Activated CD4-positive, CD25-positive, alpha-beta regulatory T cell treated with anti-CD3 and anti-CD28 coated beads, Interleukin-2, amount 50 U/mL, for 24 hours (primary cell): ENCODE data around the gene PRAMEF1.
"Not testable (repeated sequence)": the region's sequence is repeated elsewhere in the genome, so short reads cannot be mapped to it uniquely, and the experiment has no call there.

Experiments used
- ATAC-seq, 2 donors: fragments of 150-1000 bp; cut with Tn5 transposase; one replicate each; pipeline ENCODE4 v1.10.0; 2021; ENCODE audit warnings: mild to moderate bottlenecking in 1 of 2, moderate library complexity in 1 of 2

Gene PRAMEF1

DNA sequence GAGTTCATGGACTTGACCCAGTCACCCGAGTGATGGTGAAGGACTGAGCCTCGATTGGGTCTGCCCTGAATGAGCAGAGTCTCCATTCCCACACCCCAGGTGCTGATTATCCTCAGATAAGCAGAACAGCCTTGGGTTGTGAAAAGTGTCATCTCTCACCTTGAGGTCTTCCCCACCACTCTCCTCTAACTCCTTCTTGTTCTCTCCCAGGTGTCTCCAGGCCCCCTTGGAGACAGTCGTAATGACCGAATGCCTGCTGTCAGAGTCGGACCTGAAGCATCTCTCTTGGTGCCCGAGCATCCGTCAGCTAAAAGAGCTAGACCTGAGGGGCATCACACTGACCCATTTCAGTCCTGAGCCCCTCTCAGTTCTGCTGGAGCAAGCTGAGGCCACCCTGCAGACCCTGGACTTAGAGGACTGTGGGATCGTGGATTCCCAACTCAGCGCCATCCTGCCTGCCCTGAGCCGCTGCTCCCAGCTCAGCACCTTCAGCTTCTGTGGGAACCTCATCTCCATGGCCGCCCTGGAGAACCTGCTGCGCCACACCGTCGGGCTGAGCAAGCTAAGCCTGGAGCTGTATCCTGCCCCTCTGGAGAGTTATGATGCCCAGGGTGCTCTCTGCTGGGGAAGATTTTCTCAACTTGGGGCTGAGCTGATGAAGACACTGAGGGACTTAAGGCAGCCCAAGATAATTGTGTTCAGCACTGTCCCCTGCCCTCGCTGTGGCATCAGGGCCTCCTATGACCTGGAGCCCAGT, 14.2 kb upstream of the PRAMEF1 start:
- no peak for ATAC-seq

DNA sequence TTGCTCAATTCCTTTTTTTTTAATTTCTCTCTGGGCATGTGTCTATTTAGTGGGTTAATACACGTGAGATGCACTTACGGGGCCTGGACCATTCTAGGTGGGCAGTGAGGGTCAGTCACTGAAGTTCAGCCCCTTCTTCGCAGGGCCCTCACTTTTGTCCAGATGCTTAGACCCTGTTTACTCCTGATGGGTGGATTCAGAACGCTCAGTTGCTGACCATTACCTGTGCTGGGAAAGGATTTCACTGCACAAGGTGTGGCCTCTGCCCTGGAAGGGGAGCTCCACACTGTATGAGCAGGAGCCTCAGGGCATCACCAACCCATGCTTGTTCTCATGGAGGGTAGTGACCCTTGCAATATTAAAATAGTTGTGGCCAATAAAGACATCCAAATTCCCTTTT, 13.1 kb upstream of the PRAMEF1 start:
- ATAC-seq: no peak

DNA sequence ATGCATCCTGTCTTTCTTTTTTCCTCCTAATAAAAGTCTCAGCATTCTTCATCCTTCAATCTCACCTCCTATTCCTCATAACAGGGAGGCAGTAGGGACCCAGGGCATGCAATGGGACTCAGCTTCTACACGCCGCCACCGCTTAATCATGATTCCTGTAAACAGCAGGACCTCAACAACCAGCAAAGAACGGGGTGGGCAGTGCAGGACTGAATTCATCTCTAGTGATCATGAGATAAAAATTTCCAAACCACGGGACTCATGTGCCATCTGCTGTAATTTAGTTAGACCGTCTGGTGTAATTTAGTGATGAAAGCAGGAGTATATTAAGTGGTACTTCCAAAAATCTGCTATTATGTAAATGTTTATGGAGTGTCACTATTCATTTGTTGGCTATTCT, 12.3 kb upstream of the PRAMEF1 start:
- no peak for ATAC-seq

DNA sequence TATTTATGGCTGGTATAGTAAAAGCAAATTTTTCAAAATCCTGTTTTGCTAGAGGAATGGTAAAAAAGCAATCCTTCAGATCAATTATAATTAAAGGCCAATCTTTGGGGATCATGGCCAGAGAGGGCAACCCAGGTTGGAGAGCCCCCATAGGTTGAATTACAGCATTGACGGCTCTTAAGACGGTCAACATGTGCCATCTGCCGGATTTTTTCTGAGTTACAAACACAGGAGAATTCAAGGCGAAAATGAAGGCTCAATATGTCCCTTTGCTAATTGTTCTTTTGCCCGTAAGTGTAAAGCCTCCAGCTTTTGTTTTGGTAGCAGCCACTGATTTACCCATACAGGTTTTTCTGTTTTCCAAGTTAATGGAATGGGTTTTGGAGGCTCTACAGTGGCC, 9.7 kb upstream of the PRAMEF1 start:
- ATAC-seq: not testable (repeated sequence)

DNA sequence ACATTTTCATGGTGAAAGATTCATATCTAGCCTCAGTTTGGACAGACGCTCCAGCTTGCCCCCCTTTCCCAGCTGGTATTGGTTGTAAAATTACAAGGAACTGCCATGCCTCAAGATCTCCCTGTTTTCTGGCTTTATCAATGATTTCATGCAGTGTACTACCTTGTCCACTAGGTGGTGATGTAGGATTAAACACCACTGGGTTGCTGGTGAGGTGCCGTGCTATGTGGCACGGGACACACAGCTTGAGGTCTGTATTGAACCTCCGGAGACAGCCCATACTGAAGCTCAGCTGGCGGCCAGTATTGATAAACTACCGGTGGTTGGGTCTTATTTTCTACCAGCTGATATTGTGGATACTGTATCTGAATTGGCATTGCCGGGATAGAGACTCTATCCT, 7.4 kb upstream of the PRAMEF1 start:
- not testable (repeated sequence) for ATAC-seq

DNA sequence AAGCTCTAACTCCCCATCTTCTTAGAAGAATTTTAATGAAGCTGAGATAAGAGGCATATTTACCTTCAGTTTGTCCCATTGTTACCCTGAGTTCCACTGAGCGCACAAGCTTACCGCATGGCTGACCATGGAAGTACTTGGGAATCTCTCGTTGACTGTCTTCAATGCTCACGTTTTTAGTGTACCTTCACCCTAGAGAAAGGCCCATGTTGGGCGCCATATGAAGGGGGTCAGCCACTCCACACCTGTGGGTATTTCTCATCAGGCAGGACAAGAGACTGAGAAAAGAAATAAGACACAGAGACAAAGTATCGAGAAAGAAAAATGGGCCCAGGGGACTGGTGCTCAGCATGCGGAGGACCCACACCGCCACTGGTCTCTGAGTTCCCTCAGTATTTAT, 6.5 kb upstream of the PRAMEF1 start:
- ATAC-seq: not testable (repeated sequence)

DNA sequence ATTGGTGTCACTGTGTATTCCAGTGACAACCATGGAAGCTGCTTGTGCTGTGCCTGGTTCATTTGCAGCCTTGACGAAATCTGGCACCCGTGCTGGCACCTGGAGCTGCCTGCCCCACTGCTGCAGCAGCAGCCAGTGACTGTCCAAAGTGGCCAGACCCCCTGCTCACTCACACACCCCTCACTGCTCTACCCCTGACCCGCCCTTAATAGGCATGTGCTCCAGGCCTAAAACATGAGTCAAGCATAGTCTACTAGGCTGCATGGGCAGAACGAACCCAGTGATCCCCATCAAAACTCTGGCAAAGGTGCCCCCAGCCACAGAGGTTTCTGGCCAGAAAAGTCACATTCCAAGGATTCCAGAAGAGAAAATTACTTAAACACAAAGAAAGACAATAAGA, 7.7 kb downstream of the PRAMEF1 start:
- ATAC-seq: no peak

DNA sequence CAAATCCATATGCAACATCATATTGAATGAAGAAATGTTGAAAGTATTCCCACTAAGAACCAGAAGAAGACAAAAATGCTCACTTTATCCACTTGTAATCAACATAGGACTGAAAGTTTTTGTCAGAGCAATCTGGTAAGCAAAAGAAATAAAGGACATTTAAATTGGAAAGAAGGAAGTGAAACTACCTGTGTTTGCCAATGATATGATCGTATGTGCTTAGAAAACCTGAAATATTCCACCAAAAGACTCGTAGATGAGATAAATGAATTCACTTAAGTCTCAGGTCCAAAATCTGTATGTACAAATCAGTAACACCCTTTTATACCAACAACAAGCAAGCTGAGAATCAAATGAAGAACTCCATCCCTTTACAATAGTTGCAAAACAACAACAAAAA, 8.5 kb downstream of the PRAMEF1 start:
- ATAC-seq: no peak

DNA sequence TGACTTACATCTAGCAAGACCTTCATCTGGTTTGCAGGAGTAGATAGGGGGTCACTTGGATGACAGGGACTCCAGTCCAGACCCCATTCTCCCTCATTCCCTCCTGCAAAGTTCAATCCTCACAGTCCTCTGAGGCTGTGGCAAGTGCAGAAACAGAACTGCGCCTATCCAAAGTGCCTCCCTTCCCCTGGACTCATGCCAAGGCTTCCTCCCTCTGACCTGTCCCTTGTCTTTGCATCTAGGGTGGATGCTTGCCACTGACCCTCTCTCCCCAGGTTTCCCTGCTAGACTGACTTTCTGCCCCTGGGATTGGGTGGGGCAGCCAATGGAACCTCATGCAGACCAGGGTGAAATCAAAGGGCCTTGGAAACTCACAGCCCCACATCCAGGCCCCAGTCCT, 18.7 kb downstream of the PRAMEF1 start:
- ATAC-seq: no peak

DNA sequence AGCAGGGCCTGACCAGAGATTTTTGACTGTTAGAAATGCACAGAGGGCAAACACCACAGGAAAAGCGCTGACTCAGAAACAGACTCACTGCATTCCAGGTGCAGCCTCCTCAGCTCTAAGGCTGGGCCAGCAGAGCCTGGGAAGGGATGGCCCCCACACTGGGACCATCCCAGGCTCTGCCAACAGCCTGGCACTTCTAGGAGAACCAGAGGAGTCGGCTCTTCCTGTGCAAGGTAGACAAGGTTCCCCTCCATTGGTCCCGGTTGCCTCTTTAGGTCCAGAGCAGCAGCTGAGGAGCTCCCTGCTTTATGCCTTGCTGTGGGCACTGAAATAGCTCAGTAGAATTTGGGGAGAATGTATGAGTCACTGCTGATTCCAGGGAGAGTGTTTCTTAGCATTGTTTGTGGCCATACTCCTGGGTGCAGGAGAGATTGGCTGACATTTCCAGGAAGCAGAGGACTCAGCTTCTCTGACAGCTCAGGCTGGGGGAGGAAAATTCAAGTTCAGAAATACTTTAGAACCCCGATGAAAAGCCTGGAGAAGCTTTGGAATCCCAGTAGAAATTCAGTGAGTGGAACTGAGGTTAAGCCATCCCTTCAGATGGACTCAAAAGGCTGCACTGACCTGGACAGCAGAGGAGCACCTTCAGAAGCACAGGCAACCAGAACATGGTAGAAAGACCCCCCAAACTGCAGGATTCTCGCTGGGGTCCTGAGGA, 19.7 kb downstream of the PRAMEF1 start:
- no peak for ATAC-seq

DNA sequence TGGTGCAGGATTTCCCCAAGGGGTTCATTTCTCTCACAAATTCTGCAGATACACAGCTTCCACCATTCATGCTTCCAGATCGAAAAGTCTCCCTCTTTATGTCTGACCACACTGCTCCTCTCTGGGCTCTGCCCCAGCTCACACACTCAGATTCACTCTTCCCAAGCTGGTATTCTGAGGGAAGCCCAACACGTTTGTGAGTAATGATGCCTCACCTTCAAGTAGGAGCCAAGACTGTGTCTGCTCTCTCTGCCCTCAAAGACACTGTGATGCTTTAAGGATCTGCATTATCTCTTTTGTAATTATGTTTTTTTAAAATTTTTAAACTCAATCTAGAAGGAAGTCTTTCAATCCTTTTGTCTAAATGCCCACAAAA, 20.2 kb downstream of the PRAMEF1 start:
- ATAC-seq: no peak

DNA sequence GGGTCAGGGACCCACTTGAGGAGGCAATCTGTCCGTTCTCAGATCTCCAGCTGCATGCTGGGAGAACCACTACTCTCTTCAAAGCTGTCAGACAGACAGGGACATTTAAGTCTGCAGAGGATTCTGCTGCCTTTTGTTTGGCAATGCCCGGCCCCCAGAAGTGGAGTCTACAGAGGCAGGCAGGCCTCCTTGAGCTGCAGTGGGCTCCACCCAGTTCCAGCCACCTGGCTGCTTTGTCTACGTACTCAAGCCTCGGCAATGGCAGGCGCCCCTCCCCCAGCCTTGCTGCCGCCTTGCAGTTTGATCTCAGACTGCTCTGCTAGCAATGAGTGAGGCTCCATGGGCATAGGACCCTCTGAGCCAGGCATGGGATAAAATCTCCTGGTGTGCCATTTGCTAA, 27.9 kb downstream of the PRAMEF1 start:
- not testable (repeated sequence) for ATAC-seq

DNA sequence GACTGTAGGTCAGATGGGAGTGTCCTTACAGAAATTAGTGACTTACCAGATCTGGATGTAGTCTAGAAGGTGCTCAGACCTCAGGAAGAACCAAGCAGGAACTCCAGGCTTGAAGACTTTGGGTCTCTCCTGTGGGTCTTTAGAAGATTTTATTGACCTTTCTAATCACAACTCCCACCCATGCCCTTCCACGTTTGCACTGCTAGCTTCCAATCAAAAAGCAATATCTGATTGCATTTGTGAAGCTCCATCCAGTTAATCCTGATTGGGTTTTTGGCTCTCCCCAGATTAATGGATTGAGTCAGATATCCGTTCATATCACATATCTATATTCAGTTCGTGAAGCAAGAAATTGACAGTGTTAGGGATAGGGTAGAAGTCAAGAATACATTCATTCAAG, 40.1 kb downstream of the PRAMEF1 start, which contains the start of gene PRAMEF11:
Gene PRAMEF11 (minus strand): TSS at position 101 of the 400 bp plus-strand sequence. CDS start 2,621 bp downstream, outside the sequence.
- ATAC-seq: not testable (repeated sequence)

DNA sequence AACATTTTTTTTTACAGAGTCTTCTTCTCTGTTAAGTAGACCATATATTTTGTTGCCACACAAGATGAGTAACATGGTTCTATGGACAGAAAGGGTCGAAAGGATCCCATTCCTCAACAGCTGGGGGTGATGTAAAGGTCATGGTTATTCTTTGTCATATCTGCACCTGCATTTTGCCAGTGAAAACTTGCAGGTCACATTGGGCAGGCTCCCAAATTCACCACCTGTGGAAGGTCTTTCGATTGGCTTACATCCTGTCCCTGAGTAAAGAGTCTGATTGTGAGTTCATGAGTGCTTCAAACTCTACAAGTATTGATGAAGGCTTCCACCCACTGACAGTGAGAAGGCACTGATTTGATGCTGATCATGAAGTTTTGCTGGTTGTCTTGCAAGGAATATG, 42.1 kb downstream of the PRAMEF1 start:
- not testable (repeated sequence) for ATAC-seq
